Ishikawa (cell line): ENCODE data around the gene ATP7A.

ENCODE experiments used
- TCF12 ChIP-seq: IDR thresholded peaks from 2 replicates; pipeline ENCODE4 v1.6.1; 2012; ENCODE audit warnings: low read depth
- TF ChIP-seq, protein P1 (sequence below): IDR thresholded peaks from 2 replicates; pipeline ENCODE4 v1.6.1; 2012

DNA sequence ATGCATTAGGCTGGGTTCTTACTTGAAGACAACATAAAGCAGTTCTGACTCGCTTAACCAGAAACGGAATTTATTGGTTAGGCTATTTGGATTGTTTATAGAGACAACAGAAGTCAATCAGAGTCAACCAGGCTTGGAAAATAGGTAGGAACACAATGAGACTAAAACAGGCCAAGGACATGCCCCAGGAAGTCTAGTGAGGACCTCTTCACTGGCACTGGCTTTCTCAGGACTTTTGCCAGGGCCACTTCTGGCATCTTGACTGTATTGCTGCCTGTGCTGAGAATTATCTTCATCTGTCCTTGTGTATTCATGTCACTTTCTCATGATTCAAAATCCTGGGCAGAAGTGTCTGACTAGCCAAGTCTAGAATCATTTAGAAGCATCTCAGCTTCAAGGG lies 39.3 kb downstream of the ATP7A start:
- TF ChIP-seq TCF12, result no peak
- TF ChIP-seq, protein P1, sequence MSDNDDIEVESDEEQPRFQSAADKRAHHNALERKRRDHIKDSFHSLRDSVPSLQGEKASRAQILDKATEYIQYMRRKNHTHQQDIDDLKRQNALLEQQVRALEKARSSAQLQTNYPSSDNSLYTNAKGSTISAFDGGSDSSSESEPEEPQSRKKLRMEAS, result no peak
